H1 (cell line): ENCODE measurements around the gene MYL6B. TPM values are rescaled to one million over a fixed set of nuclear protein-coding genes. Genes with fewer than 3 reads are reported as not detected.

Experiments
- CTCF ChIA-PET: fragments of 300-600 bp; sonication (Branson Sonifier 250); formaldehyde crosslinking; loops from one replicate; lab custom pipeline; 2021; ENCODE audit not compliant: partially characterized antibody; lab: Charles Lee
- POLR2A ChIA-PET: fragments of 300-600 bp; sonication (Branson Sonifier 250); formaldehyde crosslinking; loops from one replicate; lab custom pipeline; 2021; ENCODE audit warnings: inconsistent platforms; ENCODE audit not compliant: partially characterized antibody; lab: Charles Lee
- DNase-seq, 2 experiments: peaks; one replicate each; pipeline versions ENCODE4 v3.0.0 to v3.0.0-alpha.2; 2010 to 2022; ENCODE audit warnings: low spot score in 2 of 2, low read depth in 1 of 2, mixed read lengths in 1 of 2
- FAIRE-seq: peaks from 2 replicates; lab custom pipeline; 2011; peaks lifted over from hg19 to GRCh38; lab: Jason Lieb, UNC
- H2AFZ ChIP-seq: 2 replicates; pipeline ENCODE4 v1.8.1; 2012; ENCODE audit warnings: low read length, inconsistent platforms
- H2AK5ac ChIP-seq: 2 replicates; pipeline ENCODE4 v1.6.1; 2013; ENCODE audit warnings: low read depth, low read length
- H2BK120ac ChIP-seq: replicated peaks from 2 replicates; pipeline ENCODE3; 2013; ENCODE audit warnings: low read depth, low read length, inconsistent platforms
- H2BK12ac ChIP-seq: 2 replicates; pipeline ENCODE4 v1.6.1; 2013; ENCODE audit warnings: low read depth, low read length
- H2BK15ac ChIP-seq: 2 replicates; pipeline ENCODE4 v1.6.1; 2013; ENCODE audit warnings: low read length
- H2BK20ac ChIP-seq: 2 replicates; pipeline ENCODE4 v1.6.1; 2013; ENCODE audit warnings: low read length
- H2BK5ac ChIP-seq: 2 replicates; pipeline ENCODE4 v1.6.1; 2013; ENCODE audit warnings: low read depth, low read length
- H3K14ac ChIP-seq: 2 replicates; pipeline ENCODE4 v1.6.1; 2013; ENCODE audit warnings: inconsistent platforms; ENCODE audit not compliant: insufficient read length
- H3K18ac ChIP-seq: 2 replicates; pipeline ENCODE4 v1.6.1; 2013; ENCODE audit warnings: low read length; ENCODE audit errors: extremely low read depth
- H3K23ac ChIP-seq: 2 replicates; pipeline ENCODE4 v1.6.1; 2013; ENCODE audit warnings: inconsistent platforms; ENCODE audit not compliant: insufficient read length
- H3K23me2 ChIP-seq: 2 replicates; pipeline ENCODE4 v1.6.1; 2013; ENCODE audit warnings: low read depth, low read length
- H3K27ac ChIP-seq: 2 replicates; pipeline ENCODE4 v1.6.1; 2011; ENCODE audit warnings: low read depth, low read length, inconsistent platforms
- H3K27me3 ChIP-seq, 4 experiments: replicated peaks in 1 of 4; 1 replicate in 1 of 4; 2 replicates in 3 of 4; pipeline versions ENCODE4 v1.6.1 to v1.8.1; 2011 to 2013; ENCODE audit warnings: low read length in 3 of 4, mild to moderate bottlenecking in 3 of 4, inconsistent platforms in 2 of 4, mixed read lengths in 2 of 4, moderate library complexity in 1 of 4; ENCODE audit not compliant: control insufficient read depth in 3 of 4, insufficient read depth in 3 of 4; ENCODE audit errors: extremely low read depth in 1 of 4
- H3K36me3 ChIP-seq, 4 experiments: 2 replicates each; pipeline versions ENCODE4 v1.6.1 to v1.8.1; 2011 to 2013; ENCODE audit warnings: mild to moderate bottlenecking in 4 of 4, low read length in 3 of 4, moderate library complexity in 2 of 4, control low read depth in 1 of 4, inconsistent platforms in 1 of 4; ENCODE audit not compliant: insufficient read depth in 4 of 4, control insufficient read depth in 2 of 4
- H3K4ac ChIP-seq: replicated peaks from 2 replicates; pipeline ENCODE3; 2013; ENCODE audit warnings: low read length, low read depth, mixed read lengths, inconsistent platforms; ENCODE audit not compliant: insufficient read length
- H3K4me1 ChIP-seq, 4 experiments: replicated peaks in 1 of 4; 1 replicate in 1 of 4; 2 replicates in 3 of 4; pipeline versions ENCODE4 v1.6.1 to v1.8.1; 2011 to 2013; ENCODE audit warnings: low read length in 3 of 4, inconsistent platforms in 2 of 4, mixed read lengths in 1 of 4; ENCODE audit not compliant: insufficient read depth in 4 of 4, control insufficient read depth in 3 of 4
- H3K4me2 ChIP-seq, 2 experiments: 2 replicates each; pipeline versions ENCODE4 v1.6.1 to v1.8.1; 2011 to 2013; ENCODE audit warnings: low read depth in 2 of 2, low read length in 2 of 2, control low read depth in 1 of 2, inconsistent platforms in 1 of 2, mild to moderate bottlenecking in 1 of 2; ENCODE audit not compliant: insufficient read depth in 1 of 2
- H3K4me3 ChIP-seq, 4 experiments: fragments of 200-600, 300-600 bp in 1 of 4; sonication (generic), shearing (Covaris generic), sonication (Bioruptor Twin) in 1 of 4; 2 replicates each; pipeline versions ENCODE4 v1.5.1 to v1.8.1; 2011 to 2016; ENCODE audit warnings: low read length in 4 of 4, low read depth in 3 of 4, control low read depth in 2 of 4, inconsistent platforms in 2 of 4, mild to moderate bottlenecking in 2 of 4, mixed read lengths in 1 of 4, moderate library complexity in 1 of 4; ENCODE audit not compliant: insufficient read depth in 2 of 4; ENCODE audit errors: extremely low read depth in 1 of 4
- H3K56ac ChIP-seq: replicated peaks from 2 replicates; pipeline ENCODE3; 2013; ENCODE audit warnings: low read depth, mild to moderate bottlenecking, mixed read lengths, low read length, inconsistent platforms; ENCODE audit not compliant: insufficient read length
- H3K79me1 ChIP-seq: 2 replicates; pipeline ENCODE4 v1.6.1; 2013; ENCODE audit warnings: low read depth, low read length, control low read depth
- H3K79me2 ChIP-seq, 2 experiments: 2 replicates each; pipeline versions ENCODE4 v1.6.1 to v1.8.1; 2012 to 2013; ENCODE audit warnings: low read length in 2 of 2, mild to moderate bottlenecking in 2 of 2, inconsistent platforms in 1 of 2; ENCODE audit not compliant: insufficient read depth in 2 of 2, control insufficient read depth in 1 of 2
- H3K9ac ChIP-seq, 4 experiments: replicated peaks in 1 of 4; 1 replicate in 1 of 4; 2 replicates in 3 of 4; pipeline versions ENCODE4 v1.6.1 to v1.8.1; 2011 to 2013; ENCODE audit warnings: low read depth in 3 of 4, low read length in 3 of 4, control low read depth in 2 of 4, mild to moderate bottlenecking in 2 of 4, moderate library complexity in 2 of 4, inconsistent platforms in 1 of 4; ENCODE audit errors: extremely low read depth in 1 of 4
- H3K9me3 ChIP-seq, 2 experiments: 2 replicates each; pipeline versions ENCODE4 v1.6.1 to v1.8.1; 2012 to 2013; ENCODE audit warnings: mild to moderate bottlenecking in 2 of 2, moderate library complexity in 2 of 2, control low read depth in 1 of 2, inconsistent platforms in 1 of 2, low read depth in 1 of 2, low read length in 1 of 2, mixed read lengths in 1 of 2; ENCODE audit not compliant: insufficient read depth in 2 of 2
- H4K20me1 ChIP-seq, 2 experiments: replicated peaks in 1 of 2; 2 replicates each; pipeline versions ENCODE3 to v1.8.1; 2011 to 2013; ENCODE audit warnings: inconsistent platforms in 2 of 2, low read length in 2 of 2, mild to moderate bottlenecking in 1 of 2; ENCODE audit not compliant: insufficient read depth in 2 of 2, control insufficient read depth in 1 of 2
- H4K5ac ChIP-seq: 2 replicates; pipeline ENCODE4 v1.6.1; 2013; ENCODE audit warnings: low read length, low read depth, mixed read lengths, inconsistent platforms; ENCODE audit not compliant: insufficient read length
- H4K8ac ChIP-seq: 2 replicates; pipeline ENCODE4 v1.8.0; 2013; ENCODE audit warnings: mild to moderate bottlenecking, moderate library complexity, low read length, inconsistent platforms; ENCODE audit not compliant: insufficient read depth; ENCODE audit errors: extremely low read depth
- H4K91ac ChIP-seq: replicated peaks from 2 replicates; pipeline ENCODE3; 2013; ENCODE audit warnings: low read length, mixed read lengths, inconsistent platforms; ENCODE audit not compliant: insufficient read length
- FOSL1 ChIP-seq: IDR thresholded peaks from 2 replicates; pipeline ENCODE4 v1.6.1; 2011; ENCODE audit warnings: mild to moderate bottlenecking, low read depth, low read length, moderate library complexity; ENCODE audit not compliant: insufficient read depth
- MAFK ChIP-seq: IDR thresholded peaks from 2 replicates; pipeline ENCODE4 v1.6.1; 2012; ENCODE audit warnings: low read depth, mild to moderate bottlenecking, improper control_type of control experiment, low read length
- PHF8 ChIP-seq: fragments of 200-600 bp; sonication (generic); conservative IDR thresholded peaks from 2 replicates; pipeline ENCODE4 v1.7.1; 2012; ENCODE audit warnings: low read depth, mild to moderate bottlenecking, inconsistent platforms, low read length, moderate library complexity
- POLR2AphosphoS5 ChIP-seq: IDR thresholded peaks from 2 replicates; pipeline ENCODE4 v1.6.1; 2011; ENCODE audit warnings: low read depth, low read length
- RAD21 ChIP-seq, 2 experiments: IDR thresholded peaks in 1 of 2; conservative IDR thresholded peaks in 1 of 2; 2 replicates each; pipeline ENCODE4 v1.6.1; 2011; ENCODE audit warnings: low read depth in 2 of 2, low read length in 2 of 2, improper control_type of control experiment in 1 of 2, inconsistent platforms in 1 of 2, mild to moderate bottlenecking in 1 of 2, moderate library complexity in 1 of 2
- SIRT6 ChIP-seq: IDR thresholded peaks from one replicate; pipeline ENCODE4 v1.7.1; 2012; ENCODE audit warnings: low read length, inconsistent platforms
- TAF1 ChIP-seq: IDR thresholded peaks from 2 replicates; pipeline ENCODE4 v1.6.1; 2011; ENCODE audit warnings: mild to moderate bottlenecking, low read depth, low read length
- TEAD4 ChIP-seq: IDR thresholded peaks from 2 replicates; pipeline ENCODE4 v1.6.1; 2012; ENCODE audit warnings: low read depth, low read length, inconsistent platforms, mixed read lengths
- YY1 ChIP-seq: IDR thresholded peaks from 2 replicates; pipeline ENCODE4 v1.6.1; 2011; ENCODE audit warnings: low read depth, mild to moderate bottlenecking, low read length
- WGBS, 2 experiments: shearing (Covaris generic) in 1 of 2; methylation state at CpG; one replicate each; pipeline versions ENCODE4 v1.1.6 to v1.1.7; 2013 to 2015; ENCODE audit warnings: low lambda C conversion rate in 2 of 2, mixed read lengths in 2 of 2, inconsistent platforms in 1 of 2, low coverage in 1 of 2, missing lambda C conversion rate in 1 of 2; ENCODE audit not compliant: insufficient replicate concordance in 2 of 2, insufficient coverage in 1 of 2, insufficient read length in 1 of 2; ENCODE audit errors: extremely low coverage in 1 of 2, missing lambda C conversion rate in 1 of 2; 5-methylcytosine and 5-hydroxymethylcytosine counted together
- polyA plus RNA-seq, 7 experiments: library from polyadenylated mRNA; depleted of rRNA in 3 of 7; stranded (reverse) in 5 of 7; unstranded in 2 of 7; fragments of >200 nt in 5 of 7; fragments of 200-250 nt in 2 of 7; gene quantifications; 1 replicate in 5 of 7; 2 replicates in 1 of 7; 4 replicates in 1 of 7; pipeline versions ENCODE4 v1.2.1 to v1.2.3, GENCODE V29; 2011 to 2013; ENCODE audit warnings: missing spikeins in 2 of 7, mixed read lengths in 2 of 7
- total RNA-seq: library from RNA; stranded (reverse); fragmentation: NEBNext Ultra II Directional; extraction: Animal tissue kit (Norgen Biotek cat#: 25700); gene quantifications from 2 replicates; pipeline ENCODE4 v1.2.1, GENCODE V29; 2021
- TF ChIP-seq, protein P1 (sequence below): IDR thresholded peaks from 2 replicates; pipeline ENCODE4 v1.6.1; 2011; ENCODE audit warnings: low read length, improper control_type of control experiment
- TF ChIP-seq, protein P2 (sequence below): IDR thresholded peaks from 2 replicates; pipeline ENCODE4 v1.6.1; 2012; ENCODE audit warnings: inconsistent platforms

The MYL6B gene
- total and polyA plus RNA-seq, 2 of the 8 experiments (the other 6 are each of a cell fraction or from before 2014, with no cell fraction given), result 163 to 202 TPM

DNA sequence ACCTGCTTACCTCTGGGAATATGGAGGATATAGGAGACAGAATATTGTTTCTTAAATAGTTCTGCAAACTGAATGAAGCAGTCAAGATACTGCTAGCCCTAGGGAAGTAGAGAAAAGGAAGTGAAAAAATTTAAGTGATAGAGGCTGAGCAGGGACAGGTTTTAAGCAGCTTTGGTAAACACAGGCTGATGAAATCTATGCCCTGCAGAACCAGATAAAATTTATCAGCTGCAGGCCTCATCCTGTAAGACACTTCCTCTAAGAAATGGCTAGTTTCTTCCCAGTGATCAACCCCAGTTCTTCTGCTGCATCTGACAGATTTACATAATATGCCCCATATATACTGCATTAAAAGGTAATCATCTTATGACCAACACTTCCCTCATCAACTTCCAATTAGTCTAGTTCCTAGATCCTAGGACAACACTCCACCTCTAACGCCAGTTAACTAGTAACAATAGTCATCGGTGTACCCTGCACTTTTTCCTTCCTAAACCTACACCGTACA is 25.6 kb upstream of the MYL6B start:
- Histone ChIP-seq H3K4me2 (peak overlapping the region; percentile 70 to 98), H3K23ac (no peak overlapping the region), H3K4me1 (peaks cover 0 to 13% (median 5%) of the 10 kb centered on the region in 4 experiments; a peak in 5 of 7 replicates), H3K56ac (no peak overlapping the region), H2BK120ac (no peak overlapping the region), H3K27me3 (no peaks in the 10 kb centered on the region), H2AK5ac (no peak overlapping the region; the same call in 1 of the 2 replicates), H3K9me3 (no peaks in the 10 kb centered on the region; a peak in 1 of 4 replicates), H4K5ac (no peak overlapping the region), H2AFZ (no peak overlapping the region), H4K91ac (no peak overlapping the region), H2BK20ac (no peak overlapping the region), H3K79me2 (peaks cover 0 to 10% of the 10 kb centered on the region in 2 experiments; a peak in 1 of 4 replicates), H3K4me3 (peak overlapping the region in 3 of 4 experiments; percentile 26 to 59 (median 39); a peak in 4 of 8 replicates), H4K20me1 (peaks cover 0 to 2% of the 10 kb centered on the region in 2 experiments), H3K79me1 (no peaks in the 10 kb centered on the region), H3K14ac (no peak overlapping the region), H2BK5ac (no peak overlapping the region), H3K18ac (no peak overlapping the region), H3K36me3 (peaks cover 7 to 15% (median 13%) of the 10 kb centered on the region in 4 experiments), H3K23me2 (peaks cover 12% of the 10 kb centered on the region), H3K9ac (peak overlapping the region in 2 of 4 experiments; percentile 64 to 79; a peak in 4 of 7 replicates), H2BK15ac (peak overlapping the region; percentile 4; the same call in 1 of the 2 replicates), H3K27ac (peak overlapping the region; percentile 70), H4K8ac (no peak overlapping the region), H3K4ac (no peak overlapping the region), H2BK12ac (peak overlapping the region; percentile 69; the same call in 1 of the 2 replicates)
- ChIA-PET POLR2A (interaction anchor here (1.2 to 5.3 kb wide), 8 partner anchors 9 to 140 kb away, joined by 3 to 161 read pairs (median 8); partner anchors contain the start of genes COQ10A, PA2G4, RNF41 and RPL41), CTCF (interaction anchor here (0.6 to 3.2 kb wide), 19 partner anchors 9 to 163 kb away, joined by 3 to 21 read pairs (median 4); partner anchors contain the start of genes MYL6B, RNF41 and SMARCC2)
- WGBS, 2 experiments, result 86% methylated on average over 3 of the region's 3 CpGs; no CpG with 5 or more reads in 1 of the 2 experiments
- DNase-seq (no peak), FAIRE-seq (no peak)
- TF ChIP-seq FOSL1, result no peak
- TF ChIP-seq MAFK, result no peak
- TF ChIP-seq, protein P1, sequence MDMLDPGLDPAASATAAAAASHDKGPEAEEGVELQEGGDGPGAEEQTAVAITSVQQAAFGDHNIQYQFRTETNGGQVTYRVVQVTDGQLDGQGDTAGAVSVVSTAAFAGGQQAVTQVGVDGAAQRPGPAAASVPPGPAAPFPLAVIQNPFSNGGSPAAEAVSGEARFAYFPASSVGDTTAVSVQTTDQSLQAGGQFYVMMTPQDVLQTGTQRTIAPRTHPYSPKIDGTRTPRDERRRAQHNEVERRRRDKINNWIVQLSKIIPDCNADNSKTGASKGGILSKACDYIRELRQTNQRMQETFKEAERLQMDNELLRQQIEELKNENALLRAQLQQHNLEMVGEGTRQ, result no peak
- TF ChIP-seq, protein P2, sequence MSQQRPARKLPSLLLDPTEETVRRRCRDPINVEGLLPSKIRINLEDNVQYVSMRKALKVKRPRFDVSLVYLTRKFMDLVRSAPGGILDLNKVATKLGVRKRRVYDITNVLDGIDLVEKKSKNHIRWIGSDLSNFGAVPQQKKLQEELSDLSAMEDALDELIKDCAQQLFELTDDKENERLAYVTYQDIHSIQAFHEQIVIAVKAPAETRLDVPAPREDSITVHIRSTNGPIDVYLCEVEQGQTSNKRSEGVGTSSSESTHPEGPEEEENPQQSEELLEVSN, result no peak
- TF ChIP-seq POLR2AphosphoS5, result no peak
- no peak for TF ChIP-seq YY1
- TF ChIP-seq TAF1, result no peak
- no peak for TF ChIP-seq SIRT6
- TF ChIP-seq PHF8, result no peak
- TF ChIP-seq RAD21 (IDR thresholded peaks at IDR 0.05 in 1 of 2, conservative IDR thresholded peaks at IDR 0.05 in 1 of 2; ENCODE audit: low read depth in 2 of 2, low read length in 2 of 2), result no peak
- no peak for TF ChIP-seq TEAD4
